ENCODE data around the gene PIP4P1.
A peak's percentile ranks its signal among the peaks of the same experiment; 100 is the strongest.

PIP4P1 gene

DNA sequence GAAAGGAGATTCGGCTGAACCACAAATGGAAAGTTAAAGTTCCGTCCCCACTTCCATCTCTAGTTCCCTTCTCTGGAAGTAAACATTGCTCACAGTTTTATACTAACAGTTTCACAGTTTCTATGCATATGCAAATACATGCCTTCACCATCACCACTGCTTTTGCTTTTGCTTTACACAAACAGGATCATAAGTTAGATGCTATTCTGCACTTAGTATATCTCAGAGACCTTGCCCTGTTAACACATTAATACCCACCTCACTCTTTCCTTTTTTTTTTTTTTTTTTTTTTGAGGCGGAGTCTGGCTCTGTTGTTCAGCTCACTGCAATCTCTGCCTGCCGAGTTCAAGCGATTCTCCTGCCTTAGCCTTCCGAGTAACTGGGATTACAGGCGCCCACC lies 48.8 kb downstream of the PIP4P1 start:
- H3K9me3 ChIP-seq (ENCODE audit: control insufficient read depth in 5 of 5, low read length in 5 of 5): no peaks in the 10 kb centered on the region
- peak overlapping the region; percentile 85 for H3K27ac ChIP-seq (ENCODE audit: low read depth, low read length)
- peak overlapping the region; percentile 69 to 96 (median 92) for H3K4me3 ChIP-seq (ENCODE audit: low read depth in 1 of 5, low read length in 5 of 5)
- H3K9ac ChIP-seq (ENCODE audit: low read length in 5 of 5): peak overlapping the region in 4 of 5 donors; percentile 81 to 89 (median 88)
- peaks cover 3 to 11% (median 11%) of the 10 kb centered on the region in 5 donors for H3K36me3 ChIP-seq (ENCODE audit: control insufficient read depth in 5 of 5, insufficient read depth in 5 of 5, low read length in 5 of 5)
- no peaks in the 10 kb centered on the region for H3K27me3 ChIP-seq (ENCODE audit: control insufficient read depth in 5 of 5, insufficient read depth in 4 of 5, low read length in 5 of 5)
- peaks cover 2 to 28% (median 18%) of the 10 kb centered on the region in 5 donors for H3K4me1 ChIP-seq (ENCODE audit: control insufficient read depth in 5 of 5, insufficient read depth in 5 of 5, low read length in 5 of 5)

DNA sequence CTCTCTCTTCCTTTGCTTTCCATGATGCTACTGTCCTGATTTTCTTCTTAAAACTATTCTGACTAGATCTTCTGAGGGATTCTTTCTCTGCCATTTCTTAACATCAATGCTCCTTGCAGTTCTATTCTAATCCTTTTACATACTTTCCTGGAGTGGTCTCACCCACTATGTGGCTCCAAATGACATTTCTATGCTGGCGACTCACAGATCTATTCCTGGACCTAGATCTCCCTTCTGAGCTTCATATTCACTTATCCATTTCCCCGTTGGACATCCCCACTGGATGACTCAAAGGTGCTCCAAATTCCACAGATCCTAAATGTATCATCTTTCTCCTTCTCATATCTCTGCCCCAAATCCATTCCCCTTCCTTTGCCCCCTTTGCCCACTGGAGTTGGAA lies 52.0 kb downstream of the PIP4P1 start:
- no peaks in the 10 kb centered on the region for H3K27me3 ChIP-seq (ENCODE audit: control insufficient read depth in 5 of 5, insufficient read depth in 4 of 5, low read length in 5 of 5)
- H3K4me1 ChIP-seq (ENCODE audit: control insufficient read depth in 5 of 5, insufficient read depth in 5 of 5, low read length in 5 of 5): peaks cover 2 to 22% (median 15%) of the 10 kb centered on the region in 5 donors
- H3K9ac ChIP-seq (ENCODE audit: low read length in 5 of 5): no peak overlapping the region
- H3K4me3 ChIP-seq (ENCODE audit: low read depth in 1 of 5, low read length in 5 of 5): no peak overlapping the region
- peaks cover 9 to 43% (median 41%) of the 10 kb centered on the region in 5 donors for H3K36me3 ChIP-seq (ENCODE audit: control insufficient read depth in 5 of 5, insufficient read depth in 5 of 5, low read length in 5 of 5)
- no peak overlapping the region for H3K27ac ChIP-seq (ENCODE audit: low read depth, low read length)
- H3K9me3 ChIP-seq (ENCODE audit: control insufficient read depth in 5 of 5, low read length in 5 of 5): no peaks in the 10 kb centered on the region

All from subcutaneous abdominal adipose tissue (tissue), 5 donors.